Measurements from ENCODE around the gene KCNG2. TPM values are rescaled to one million over a fixed set of nuclear protein-coding genes. Genes with fewer than 3 reads are reported as not detected.

Gene KCNG2
- total RNA-seq, 1 experiment from 2014 or later = not detected

- intact Hi-C loops (cut with micrococcal nuclease) = no loop called here
- Histone ChIP-seq H2AFZ (ENCODE audit: low read depth, low read length, poor library complexity, severe bottlenecking) (no peak overlapping the region), H3K4me3 (replicated peaks in 1 of 2; ENCODE audit: low read depth in 1 of 2, low read length in 2 of 2) (no peak overlapping the region), H3K27me3 (ENCODE audit: insufficient read depth, low read length) (no peaks in the 10 kb centered on the region), H3K4me2 (ENCODE audit: low read length) (no peak overlapping the region), H3K9ac (ENCODE audit: low read length) (no peak overlapping the region), H3K4me1 (ENCODE audit: control insufficient read depth in 1 of 2, insufficient read depth in 2 of 2, low read length in 2 of 2) (no peaks in the 10 kb centered on the region), H3K9me3 (ENCODE audit: control insufficient read depth in 1 of 2, insufficient read depth in 1 of 2, low read depth in 1 of 2, low read length in 2 of 2) (no peaks in the 10 kb centered on the region), H3K27ac (ENCODE audit: low read depth, low read length) (no peak overlapping the region), H3K79me2 (ENCODE audit: insufficient read depth, low read length) (peaks cover 24% of the 10 kb centered on the region; the same call in 1 of the 2 replicates), H3K9me2 (ENCODE audit: insufficient read depth) (no peaks in the 10 kb centered on the region), H3K36me3 (ENCODE audit: control insufficient read depth in 1 of 2, insufficient read depth in 2 of 2, low read length in 2 of 2) (peaks cover 0 to 11% of the 10 kb centered on the region in 2 experiments; a peak in 1 of 4 replicates), H4K20me1 (ENCODE audit: insufficient read depth) (no peaks in the 10 kb centered on the region)
- POLR2A ChIA-PET = no interaction called here
- RAD21 ChIA-PET (ENCODE audit: low non-redundant PET in 1 of 2, low total read pairs in 2 of 2, uncharacterized antibody in 2 of 2, unreplicated experiment in 2 of 2) = no interaction called here
- TF ChIP-seq JUND (IDR thresholded peaks at IDR 0.05) (no peak), CTCF (IDR thresholded peaks at IDR 0.05 in 2 of 3, conservative IDR thresholded peaks at IDR 0.05 in 1 of 3; ENCODE audit: borderline replicate concordance in 1 of 3, insufficient read depth in 1 of 3, low read depth in 2 of 3, low read length in 2 of 3) (no peak), CEBPB (IDR thresholded peaks at IDR 0.05; ENCODE audit: low read depth) (no peak), RAD21 (IDR thresholded peaks at IDR 0.05; ENCODE audit: low read depth) (no peak), EGR1 (IDR thresholded peaks at IDR 0.05; ENCODE audit: low read depth) (no peak), POLR2A (IDR thresholded peaks at IDR 0.05; ENCODE audit: borderline replicate concordance, extremely low read depth, insufficient read depth, insufficient read length) (no peak), ZBTB33 (IDR thresholded peaks at IDR 0.05; ENCODE audit: extremely low read depth, insufficient replicate concordance, low read length) (no peak)
- no TSS peak for BruUV-seq (replicated peaks)
- CTCF ChIA-PET = no interaction called here
- DNase-seq (ENCODE audit: low read depth, low spot score) (no peak), ATAC-seq (no peak)
Observed at GRCh38 chr18:79912409-79912991, 114.8 kb downstream of the KCNG2 start.

All from HCT116 (cell line).